HEK293 (cell line): Measurements from ENCODE around the gene PGBD2.

ENCODE experiments used
- KLF16 ChIP-seq: fragments of 450-650 bp; formaldehyde crosslinking; IDR thresholded peaks from 2 replicates; pipeline ENCODE4 v1.5.1; 2017; ENCODE audit warnings: missing biosample characterization, missing genetic modification characterization
- OSR2 ChIP-seq: fragments of 450-650 bp; formaldehyde crosslinking; IDR thresholded peaks from 2 replicates; pipeline ENCODE4 v1.5.1; 2016; ENCODE audit warnings: missing biosample characterization, missing genetic modification characterization
- ZBTB11 ChIP-seq: fragments of 450-650 bp; formaldehyde crosslinking; conservative IDR thresholded peaks from 2 replicates; pipeline ENCODE4 v1.5.1; 2016; ENCODE audit warnings: low read depth, missing biosample characterization, missing genetic modification characterization
- ZBTB49 ChIP-seq: fragments of 450-650 bp; formaldehyde crosslinking; IDR thresholded peaks from 2 replicates; pipeline ENCODE4 v1.5.1; 2016; ENCODE audit warnings: missing biosample characterization, missing genetic modification characterization, low read depth
- ZNF274 ChIP-seq, 2 experiments: fragments of 200-500 bp in 1 of 2; fragments of 450-650 bp in 1 of 2; sonication (Bioruptor generic) in 1 of 2; formaldehyde crosslinking in 1 of 2; IDR thresholded peaks; 2 replicates each; pipeline versions ENCODE4 v1.5.1 to v1.6.1; 2014 to 2016; ENCODE audit warnings: borderline replicate concordance in 1 of 2, inconsistent platforms in 1 of 2, low read length in 1 of 2, missing biosample characterization in 1 of 2, missing genetic modification characterization in 1 of 2
- ZNF560 ChIP-seq: fragments of 450-650 bp; formaldehyde crosslinking; IDR thresholded peaks from 2 replicates; pipeline ENCODE4 v1.5.1; 2017; ENCODE audit warnings: missing biosample characterization, missing genetic modification characterization, borderline replicate concordance
- ZNF600 ChIP-seq: fragments of 450-650 bp; formaldehyde crosslinking; IDR thresholded peaks from 2 replicates; pipeline ENCODE4 v1.5.1; 2016; ENCODE audit warnings: missing biosample characterization, missing genetic modification characterization
- ZNF623 ChIP-seq: fragments of 450-650 bp; formaldehyde crosslinking; IDR thresholded peaks from 2 replicates; pipeline ENCODE4 v1.5.1; 2016; ENCODE audit warnings: missing biosample characterization, missing genetic modification characterization
- ZNF837 ChIP-seq: fragments of 450-650 bp; formaldehyde crosslinking; IDR thresholded peaks from 2 replicates; pipeline ENCODE4 v1.5.1; 2016; ENCODE audit warnings: missing biosample characterization, missing genetic modification characterization
- TF ChIP-seq, protein P1 (sequence below): fragments of 450-650 bp; formaldehyde crosslinking; IDR thresholded peaks from 2 replicates; pipeline ENCODE4 v1.5.1; 2016; ENCODE audit warnings: missing biosample characterization, missing genetic modification characterization
- TF ChIP-seq, protein P2 (sequence below): fragments of 450-650 bp; formaldehyde crosslinking; IDR thresholded peaks from 2 replicates; pipeline ENCODE4 v1.5.1; 2017; ENCODE audit warnings: missing biosample characterization, missing genetic modification characterization

GRCh38 chr1:248872752-248873408 lies 33.2 kb upstream of the PGBD2 start:
- TF ChIP-seq, protein P1, sequence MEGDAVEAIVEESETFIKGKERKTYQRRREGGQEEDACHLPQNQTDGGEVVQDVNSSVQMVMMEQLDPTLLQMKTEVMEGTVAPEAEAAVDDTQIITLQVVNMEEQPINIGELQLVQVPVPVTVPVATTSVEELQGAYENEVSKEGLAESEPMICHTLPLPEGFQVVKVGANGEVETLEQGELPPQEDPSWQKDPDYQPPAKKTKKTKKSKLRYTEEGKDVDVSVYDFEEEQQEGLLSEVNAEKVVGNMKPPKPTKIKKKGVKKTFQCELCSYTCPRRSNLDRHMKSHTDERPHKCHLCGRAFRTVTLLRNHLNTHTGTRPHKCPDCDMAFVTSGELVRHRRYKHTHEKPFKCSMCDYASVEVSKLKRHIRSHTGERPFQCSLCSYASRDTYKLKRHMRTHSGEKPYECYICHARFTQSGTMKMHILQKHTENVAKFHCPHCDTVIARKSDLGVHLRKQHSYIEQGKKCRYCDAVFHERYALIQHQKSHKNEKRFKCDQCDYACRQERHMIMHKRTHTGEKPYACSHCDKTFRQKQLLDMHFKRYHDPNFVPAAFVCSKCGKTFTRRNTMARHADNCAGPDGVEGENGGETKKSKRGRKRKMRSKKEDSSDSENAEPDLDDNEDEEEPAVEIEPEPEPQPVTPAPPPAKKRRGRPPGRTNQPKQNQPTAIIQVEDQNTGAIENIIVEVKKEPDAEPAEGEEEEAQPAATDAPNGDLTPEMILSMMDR (tag by site-specific recombination): no peak
- TF ChIP-seq OSR2 (tag by site-specific recombination) (no peak), ZNF274 (IDR thresholded peaks at IDR 0.05; ENCODE audit: low read length) (no peak), ZNF274 (tag by site-specific recombination; IDR thresholded peaks at IDR 0.05; ENCODE audit: borderline replicate concordance) (no peak), ZBTB49 (tag by site-specific recombination) (no peak), ZBTB11 (tag by site-specific recombination) (no peak), ZNF623 (no peak), KLF16 (tag by site-specific recombination) (no peak), ZNF600 (no peak), ZNF837 (tag by site-specific recombination) (no peak), ZNF560 (tag by site-specific recombination) (no peak)
- TF ChIP-seq, protein P2, sequence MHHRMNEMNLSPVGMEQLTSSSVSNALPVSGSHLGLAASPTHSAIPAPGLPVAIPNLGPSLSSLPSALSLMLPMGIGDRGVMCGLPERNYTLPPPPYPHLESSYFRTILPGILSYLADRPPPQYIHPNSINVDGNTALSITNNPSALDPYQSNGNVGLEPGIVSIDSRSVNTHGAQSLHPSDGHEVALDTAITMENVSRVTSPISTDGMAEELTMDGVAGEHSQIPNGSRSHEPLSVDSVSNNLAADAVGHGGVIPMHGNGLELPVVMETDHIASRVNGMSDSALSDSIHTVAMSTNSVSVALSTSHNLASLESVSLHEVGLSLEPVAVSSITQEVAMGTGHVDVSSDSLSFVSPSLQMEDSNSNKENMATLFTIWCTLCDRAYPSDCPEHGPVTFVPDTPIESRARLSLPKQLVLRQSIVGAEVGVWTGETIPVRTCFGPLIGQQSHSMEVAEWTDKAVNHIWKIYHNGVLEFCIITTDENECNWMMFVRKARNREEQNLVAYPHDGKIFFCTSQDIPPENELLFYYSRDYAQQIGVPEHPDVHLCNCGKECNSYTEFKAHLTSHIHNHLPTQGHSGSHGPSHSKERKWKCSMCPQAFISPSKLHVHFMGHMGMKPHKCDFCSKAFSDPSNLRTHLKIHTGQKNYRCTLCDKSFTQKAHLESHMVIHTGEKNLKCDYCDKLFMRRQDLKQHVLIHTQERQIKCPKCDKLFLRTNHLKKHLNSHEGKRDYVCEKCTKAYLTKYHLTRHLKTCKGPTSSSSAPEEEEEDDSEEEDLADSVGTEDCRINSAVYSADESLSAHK (tag by site-specific recombination): no peak
